ENCODE results near the gene HMGCS2. TPM values are rescaled to one million over a fixed set of nuclear protein-coding genes. Genes with fewer than 3 reads are reported as not detected.

The HMGCS2 gene
- 100 to 1,000 TPM; 135 to 592 (median 270) TPM for total RNA-seq
- long read RNA-seq, donor 1, transcript HMGCS2-201 (10 exons, 2,428 nt): major isoform, 59 of 74 reads
- long read RNA-seq, donor 1, partial matches to known transcripts: 9 of 74 reads
- long read RNA-seq, donor 1, other reads (novel, unspliced or antisense): 6 of 74 reads
- long read RNA-seq, donor 2, transcript HMGCS2-201 (10 exons, 2,428 nt): major isoform, 78 of 106 reads
- long read RNA-seq, donor 2, partial matches to known transcripts: 14 of 106 reads
- long read RNA-seq, donor 2, other reads (novel, unspliced or antisense): 14 of 106 reads

- peak within 1 kb of the TSS; percentile 4 for H3K4me3 ChIP-seq
- H3K4me1 ChIP-seq (ENCODE audit: low read depth): peaks cover 30% of the 10 kb centered on the region
These were observed at the start of gene HMGCS2 for GRCh38 chr1:119768778-119769177. TSS of gene HMGCS2 (minus strand) at chr1:119768905. CDS start at chr1:119768844, 61 bp downstream.

GRCh38 chr1:119818181-119818580 lies 49.5 kb upstream of the HMGCS2 start:
- H3K9me3 ChIP-seq: no peaks in the 10 kb centered on the region
- ATAC-seq (peak; percentile 4), DNase-seq (no peak)
- no peak for TF ChIP-seq CTCF (IDR thresholded peaks at IDR 0.05)
- intact Hi-C loops (cut with DNase I, micrococcal nuclease): no loop called here
- no peak overlapping the region for H3K4me3 ChIP-seq
- no peaks in the 10 kb centered on the region for H3K36me3 ChIP-seq (ENCODE audit: low read depth)
- peaks cover 22% of the 10 kb centered on the region for H3K4me1 ChIP-seq (ENCODE audit: low read depth)

More at GRCh38 chr1:119768778-119769177, at the start of gene HMGCS2:
- peak; percentile 80 to 90 (median 87) for DNase-seq
- H3K36me3 ChIP-seq (ENCODE audit: low read depth): no peaks in the 10 kb centered on the region
- peak; percentile 85 for ATAC-seq
- intact Hi-C loops (cut with DNase I, micrococcal nuclease): no loop called here
- no peaks in the 10 kb centered on the region for H3K9me3 ChIP-seq
- TF ChIP-seq CTCF (IDR thresholded peaks at IDR 0.05): no peak

GRCh38 chr1:119816407-119816806 lies 47.7 kb upstream of the HMGCS2 start:
- peak; percentile 97 for ATAC-seq
- intact Hi-C loops (cut with DNase I, micrococcal nuclease): no loop called here

GRCh38 chr1:119815928-119816327 lies 47.2 kb upstream of the HMGCS2 start:
- Histone ChIP-seq H3K9me3 (no peaks in the 10 kb centered on the region), H3K36me3 (ENCODE audit: low read depth) (no peaks in the 10 kb centered on the region), H3K4me1 (ENCODE audit: low read depth) (peaks cover 22% of the 10 kb centered on the region), H3K4me3 (peak overlapping the region; percentile 15)
- ATAC-seq: no peak
- no peak for TF ChIP-seq CTCF (IDR thresholded peaks at IDR 0.05)
- intact Hi-C loops (cut with DNase I, micrococcal nuclease): no loop called here
- DNase-seq: no peak

More at GRCh38 chr1:119816407-119816806, 47.7 kb upstream of the HMGCS2 start:
- Histone ChIP-seq H3K4me1 (ENCODE audit: low read depth) (peaks cover 22% of the 10 kb centered on the region), H3K9me3 (no peaks in the 10 kb centered on the region), H3K4me3 (peak overlapping the region; percentile 15), H3K36me3 (ENCODE audit: low read depth) (no peaks in the 10 kb centered on the region)
- peak in 1 of 3 donors; percentile 75 for DNase-seq
- no peak for TF ChIP-seq CTCF (IDR thresholded peaks at IDR 0.05)

- ATAC-seq (no peak), DNase-seq (no peak)
- Histone ChIP-seq H3K4me3 (no peak overlapping the region), H3K9me3 (no peaks in the 10 kb centered on the region), H3K4me1 (ENCODE audit: low read depth) (peaks cover 22% of the 10 kb centered on the region), H3K36me3 (ENCODE audit: low read depth) (no peaks in the 10 kb centered on the region)
- intact Hi-C loops (cut with DNase I, micrococcal nuclease): no loop called here
- TF ChIP-seq CTCF (IDR thresholded peaks at IDR 0.05): no peak
These were observed 46.7 kb upstream of the HMGCS2 start for GRCh38 chr1:119815361-119815760.

All from mucosa of descending colon (tissue), 3 donors.